ENCODE results near the gene BBIP1.

DNA sequence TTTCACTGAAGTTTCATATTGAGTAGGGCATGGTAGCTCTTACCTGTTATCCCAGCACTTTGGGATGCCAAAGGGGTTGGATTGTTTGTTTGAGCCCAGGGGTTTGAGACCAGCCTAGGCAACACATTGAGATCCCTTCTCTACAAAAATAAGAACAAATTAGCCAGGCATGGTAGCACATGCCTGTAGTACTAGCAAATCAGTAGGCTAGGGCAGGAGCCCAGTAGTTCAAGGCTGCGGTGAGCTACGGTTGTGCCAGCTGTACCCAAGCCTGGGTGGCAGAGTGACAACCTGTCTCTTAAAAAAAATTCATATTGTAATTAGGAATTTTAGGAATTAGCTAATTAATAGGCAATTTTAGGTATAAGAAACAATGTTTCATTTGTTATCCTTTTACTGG is 18.0 kb downstream of the BBIP1 start:
- TF ChIP-seq, protein P1, sequence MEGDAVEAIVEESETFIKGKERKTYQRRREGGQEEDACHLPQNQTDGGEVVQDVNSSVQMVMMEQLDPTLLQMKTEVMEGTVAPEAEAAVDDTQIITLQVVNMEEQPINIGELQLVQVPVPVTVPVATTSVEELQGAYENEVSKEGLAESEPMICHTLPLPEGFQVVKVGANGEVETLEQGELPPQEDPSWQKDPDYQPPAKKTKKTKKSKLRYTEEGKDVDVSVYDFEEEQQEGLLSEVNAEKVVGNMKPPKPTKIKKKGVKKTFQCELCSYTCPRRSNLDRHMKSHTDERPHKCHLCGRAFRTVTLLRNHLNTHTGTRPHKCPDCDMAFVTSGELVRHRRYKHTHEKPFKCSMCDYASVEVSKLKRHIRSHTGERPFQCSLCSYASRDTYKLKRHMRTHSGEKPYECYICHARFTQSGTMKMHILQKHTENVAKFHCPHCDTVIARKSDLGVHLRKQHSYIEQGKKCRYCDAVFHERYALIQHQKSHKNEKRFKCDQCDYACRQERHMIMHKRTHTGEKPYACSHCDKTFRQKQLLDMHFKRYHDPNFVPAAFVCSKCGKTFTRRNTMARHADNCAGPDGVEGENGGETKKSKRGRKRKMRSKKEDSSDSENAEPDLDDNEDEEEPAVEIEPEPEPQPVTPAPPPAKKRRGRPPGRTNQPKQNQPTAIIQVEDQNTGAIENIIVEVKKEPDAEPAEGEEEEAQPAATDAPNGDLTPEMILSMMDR (IDR thresholded peaks at IDR 0.05), result no peak
- TF ChIP-seq POLR2A (IDR thresholded peaks at IDR 0.05), result no peak
